ENCODE measurements around the gene CEACAM4.
"Not testable (repeated sequence)": the region's sequence is repeated elsewhere in the genome, so short reads cannot be mapped to it uniquely, and the experiment has no call there.

The CEACAM4 gene

GRCh38 chr19:41584931-41585330, 41.9 kb downstream of the CEACAM4 start:
- no peak for DNase-seq (ENCODE audit: low spot score)

GRCh38 chr19:41584260-41584810, 42.5 kb downstream of the CEACAM4 start:
- no peak for DNase-seq (ENCODE audit: low spot score)

- not testable (repeated sequence) for DNase-seq (ENCODE audit: low spot score)
These were observed 44.2 kb downstream of the CEACAM4 start for GRCh38 chr19:41582577-41583182.

GRCh38 chr19:41581068-41581467, 45.8 kb downstream of the CEACAM4 start:
- not testable (repeated sequence) for DNase-seq (ENCODE audit: low spot score)

GRCh38 chr19:41578886-41579285, 48.0 kb downstream of the CEACAM4 start:
- no peak for DNase-seq (ENCODE audit: low spot score)

GRCh38 chr19:41577833-41578232, 49.0 kb downstream of the CEACAM4 start:
- DNase-seq (ENCODE audit: low spot score) = no peak

- DNase-seq (ENCODE audit: low spot score) = no peak
These were observed 49.6 kb downstream of the CEACAM4 start for GRCh38 chr19:41577144-41577830.

GRCh38 chr19:41575998-41576397, 50.9 kb downstream of the CEACAM4 start, which contains the start of gene CEACAM21:
Gene CEACAM21, plus strand, starts transcription at chr19:41576166. Its CDS starts 109 bp downstream, at chr19:41576275.
- DNase-seq (ENCODE audit: low spot score) = no peak

GRCh38 chr19:41570639-41571112, 56.2 kb downstream of the CEACAM4 start:
- peak; percentile 87 for DNase-seq (ENCODE audit: low spot score)

GRCh38 chr19:41570179-41570578, 56.7 kb downstream of the CEACAM4 start:
- DNase-seq (ENCODE audit: low spot score) = no peak

- DNase-seq (ENCODE audit: low spot score) = no peak
These were observed 57.3 kb downstream of the CEACAM4 start for GRCh38 chr19:41569481-41570150.

Data from AG08395 (cell line).